Measurements from ENCODE around the gene SLC10A3.

- TF ChIP-seq YY1 (tag by site-specific recombination; IDR thresholded peaks at IDR 0.05) (no peak), ZNF664 (tag by site-specific recombination; IDR thresholded peaks at IDR 0.05) (no peak), CTCF (tag by site-specific recombination; IDR thresholded peaks at IDR 0.05) (no peak), ATF2 (tag by site-specific recombination; IDR thresholded peaks at IDR 0.05; ENCODE audit: low read depth) (no peak), ZBTB21 (tag by site-specific recombination; IDR thresholded peaks at IDR 0.05) (no peak), ZBTB44 (tag by site-specific recombination; IDR thresholded peaks at IDR 0.05) (no peak), ZBTB8A (tag by site-specific recombination; IDR thresholded peaks at IDR 0.05) (no peak)
Observed at GRCh38 chrX:154502098-154502497, 11.7 kb upstream of the SLC10A3 start.

Measured in HEK293 (cell line).